GM18508 (cell line): ENCODE measurements around the gene SCYGR4.

Experiments
- ATAC-seq: cut with Tn5 transposase; IDR thresholded peaks from one replicate; pipeline ENCODE4 v1.9.1; 2021; ENCODE audit warnings: moderate number of reproducible peaks; ENCODE audit not compliant: insufficient read depth, unreplicated experiment

Gene SCYGR4

GRCh38 chr2:227613272-227613660 is 4.0 kb upstream of the SCYGR4 start:
- ATAC-seq: no peak

GRCh38 chr2:227614246-227614645 is 3.1 kb upstream of the SCYGR4 start:
- ATAC-seq: no peak

- no peak for ATAC-seq
Measured at GRCh38 chr2:227614740-227615139, 2.6 kb upstream of the SCYGR4 start, which contains the start of gene SCYGR3. Gene SCYGR3, minus strand, starts transcription at chr2:227614840. Its CDS starts 0 bp downstream, at chr2:227614840.

GRCh38 chr2:227615181-227615580 is 2.1 kb upstream of the SCYGR4 start:
- no peak for ATAC-seq

GRCh38 chr2:227615906-227616305 is 1.4 kb upstream of the SCYGR4 start:
- ATAC-seq: no peak

GRCh38 chr2:227616631-227617030 is 667 bp upstream of the SCYGR4 start:
- ATAC-seq: no peak

GRCh38 chr2:227623226-227623625 is 5.9 kb downstream of the SCYGR4 start:
- no peak for ATAC-seq

GRCh38 chr2:227625420-227625819 is 8.1 kb downstream of the SCYGR4 start:
- no peak for ATAC-seq

GRCh38 chr2:227626580-227627151 is 9.4 kb downstream of the SCYGR4 start:
- no peak for ATAC-seq

GRCh38 chr2:227627769-227628168 is 10.5 kb downstream of the SCYGR4 start:
- ATAC-seq: peak; percentile 92

GRCh38 chr2:227629435-227629834 is 12.1 kb downstream of the SCYGR4 start:
- ATAC-seq: no peak

GRCh38 chr2:227630322-227630721 is 13.0 kb downstream of the SCYGR4 start:
- no peak for ATAC-seq

GRCh38 chr2:227632827-227633226 is 15.5 kb downstream of the SCYGR4 start:
- no peak for ATAC-seq

- no peak for ATAC-seq
Measured at GRCh38 chr2:227634201-227634600, 16.9 kb downstream of the SCYGR4 start.

- no peak for ATAC-seq
Measured at GRCh38 chr2:227642656-227643055, 25.4 kb downstream of the SCYGR4 start.

- no peak for ATAC-seq
Measured at GRCh38 chr2:227643990-227644551, 26.8 kb downstream of the SCYGR4 start.

GRCh38 chr2:227653419-227653818 is 36.1 kb downstream of the SCYGR4 start:
- ATAC-seq: no peak

GRCh38 chr2:227654426-227654825 is 37.1 kb downstream of the SCYGR4 start:
- ATAC-seq: no peak

GRCh38 chr2:227655454-227655853 is 38.2 kb downstream of the SCYGR4 start:
- no peak for ATAC-seq

GRCh38 chr2:227657199-227657845 is 40.0 kb downstream of the SCYGR4 start:
- no peak for ATAC-seq

- no peak for ATAC-seq
Measured at GRCh38 chr2:227661025-227661649, 43.8 kb downstream of the SCYGR4 start.
